Endothelial cell of umbilical vein (primary cell): ENCODE results near the gene MYT1. TPM values are rescaled to one million over a fixed set of nuclear protein-coding genes. Genes with fewer than 3 reads are reported as not detected.

Experiments
- BruUV-seq: library from RNA; stranded (reverse); fragments of 400-500 nt; replicated peaks from 2 replicates; lab custom pipeline; 2021; lab: Mats Ljungman, UMichigan
- CTCF ChIA-PET: fragments of 300-600, 350-600 bp; sonication (Branson Sonifier 250); formaldehyde crosslinking; loops from one replicate; lab custom pipeline; 2021; ENCODE audit warnings: antibody characterized with exemption, inconsistent platforms; lab: Charles Lee
- POLR2A ChIA-PET: fragments of 300-600, 350-600 bp; sonication (Branson Sonifier 250); formaldehyde crosslinking; loops from one replicate; lab custom pipeline; 2021; ENCODE audit warnings: antibody characterized with exemption, inconsistent platforms; lab: Charles Lee
- DNase-seq: peaks from one replicate; pipeline ENCODE4 v3.0.0-alpha.2; 2011; ENCODE audit warnings: low read depth, low spot score
- FAIRE-seq: peaks from 2 replicates; lab custom pipeline; 2011; peaks lifted over from hg19 to GRCh38; lab: Jason Lieb, UNC
- H2AFZ ChIP-seq: 2 replicates; pipeline ENCODE4 v1.6.0; 2012; ENCODE audit warnings: low read depth, low read length, control low read depth, inconsistent platforms
- H3K27ac ChIP-seq: 2 replicates; pipeline ENCODE4 v1.5.1; 2011; ENCODE audit warnings: low read depth, mild to moderate bottlenecking, control low read depth, low read length, moderate library complexity; ENCODE audit not compliant: insufficient read depth
- H3K27me3 ChIP-seq, 2 experiments: 2 replicates each; pipeline versions ENCODE4 v1.6.0 to v1.6.1; 2011; ENCODE audit warnings: low read length in 2 of 2, mixed read lengths in 1 of 2; ENCODE audit not compliant: control insufficient read depth in 2 of 2, insufficient read depth in 2 of 2
- H3K36me3 ChIP-seq, 2 experiments: 2 replicates in 1 of 2; 3 replicates in 1 of 2; pipeline ENCODE4 v1.5.1; 2011; ENCODE audit warnings: low read length in 2 of 2, mild to moderate bottlenecking in 1 of 2, moderate library complexity in 1 of 2; ENCODE audit not compliant: control insufficient read depth in 2 of 2, insufficient read depth in 2 of 2; ENCODE audit errors: extremely low read depth in 1 of 2
- H3K4me1 ChIP-seq: 3 replicates; pipeline ENCODE4 v1.5.1; 2011; ENCODE audit warnings: mild to moderate bottlenecking, low read length; ENCODE audit not compliant: control insufficient read depth, insufficient read depth; ENCODE audit errors: extremely low read depth
- H3K4me2 ChIP-seq: 2 replicates; pipeline ENCODE4 v1.6.1; 2011; ENCODE audit warnings: low read length, control low read depth, mixed read lengths; ENCODE audit not compliant: insufficient read depth
- H3K4me3 ChIP-seq, 3 experiments: fragments of 200-600 bp in 1 of 3; sonication (generic), shearing (Covaris generic) in 1 of 3; replicated peaks in 1 of 3; 2 replicates each; pipeline ENCODE4 v1.5.1; 2011 to 2016; ENCODE audit warnings: control low read depth in 3 of 3, low read length in 3 of 3, mild to moderate bottlenecking in 2 of 3, inconsistent platforms in 1 of 3, low read depth in 1 of 3, moderate library complexity in 1 of 3; ENCODE audit not compliant: insufficient read depth in 1 of 3
- H3K79me2 ChIP-seq: 2 replicates; pipeline ENCODE4 v1.6.0; 2012; ENCODE audit warnings: low read length, inconsistent platforms; ENCODE audit not compliant: control insufficient read depth, insufficient read depth
- H3K9ac ChIP-seq: replicated peaks from 2 replicates; pipeline ENCODE3; 2011; ENCODE audit warnings: low read length, control low read depth; ENCODE audit not compliant: insufficient read depth; ENCODE audit errors: extremely low read depth
- H3K9me1 ChIP-seq: replicated peaks from 3 replicates; pipeline ENCODE4 v1.6.0; 2011; ENCODE audit warnings: mild to moderate bottlenecking, low read length; ENCODE audit not compliant: control insufficient read depth, insufficient read depth; ENCODE audit errors: extremely low read depth
- H3K9me3 ChIP-seq: replicated peaks from 2 replicates; pipeline ENCODE4 v1.5.1; 2012; ENCODE audit warnings: low read length, inconsistent platforms; ENCODE audit not compliant: control insufficient read depth, insufficient read depth
- H4K20me1 ChIP-seq: replicated peaks from 2 replicates; pipeline ENCODE3; 2011; ENCODE audit warnings: mild to moderate bottlenecking, low read length; ENCODE audit not compliant: control insufficient read depth, insufficient read depth; ENCODE audit errors: extremely low read depth
- CTCF ChIP-seq, 2 donors: IDR thresholded peaks; 1 replicate in 1 of 2; 2 replicates in 1 of 2; pipeline ENCODE4 v1.5.1; 2011; ENCODE audit warnings: low read length in 2 of 2, mild to moderate bottlenecking in 2 of 2, moderate library complexity in 2 of 2, control low read depth in 1 of 2, inconsistent platforms in 1 of 2, low read depth in 1 of 2; ENCODE audit not compliant: insufficient read depth in 1 of 2; ENCODE audit errors: extremely low read depth in 1 of 2
- EZH2 ChIP-seq: IDR thresholded peaks from 2 replicates; pipeline ENCODE4 v1.6.1; 2012; ENCODE audit warnings: borderline replicate concordance, low read depth, mild to moderate bottlenecking, moderate library complexity, low read length, inconsistent platforms; ENCODE audit not compliant: severe bottlenecking
- FOS ChIP-seq: IDR thresholded peaks from 2 replicates; pipeline ENCODE4 v1.6.1; 2011; ENCODE audit warnings: mild to moderate bottlenecking, low read length, moderate library complexity, borderline replicate concordance; ENCODE audit not compliant: insufficient read depth
- GATA2 ChIP-seq: IDR thresholded peaks from 2 replicates; pipeline ENCODE4 v1.7.0; 2011; ENCODE audit warnings: low read depth, mild to moderate bottlenecking, moderate library complexity, mixed read lengths, low read length; ENCODE audit not compliant: insufficient read length, insufficient read depth
- JUN ChIP-seq: IDR thresholded peaks from 2 replicates; pipeline ENCODE4 v1.6.1; 2011; ENCODE audit warnings: borderline replicate concordance, low read depth; ENCODE audit not compliant: insufficient read length, insufficient read depth
- MYC ChIP-seq: IDR thresholded peaks from one replicate; pipeline ENCODE4 v1.6.1; 2011; ENCODE audit warnings: mild to moderate bottlenecking, low read depth, low read length
- POLR2A ChIP-seq: IDR thresholded peaks from 2 replicates; pipeline ENCODE4 v1.6.1; 2012; ENCODE audit warnings: low read depth, mild to moderate bottlenecking, control low read depth, low read length
- POLR2AphosphoS5 ChIP-seq: IDR thresholded peaks from 2 replicates; pipeline ENCODE4 v1.6.1; 2012; ENCODE audit warnings: low read depth, mild to moderate bottlenecking, control low read depth, low read length, moderate library complexity; ENCODE audit not compliant: insufficient read depth
- dilution Hi-C: fragments of 300-500 bp; cut with MboI; formaldehyde crosslinking; loops from one replicate; pipeline ENCODE4 v1.15.0; 2019; ENCODE audit warnings: low sequenced_read_pairs; ENCODE audit not compliant: extremely low pct_ligation_motif_present
- intact Hi-C: fragments of 100-400 bp; cut with micrococcal nuclease; formaldehyde crosslinking; loops from one replicate; pipeline ENCODE4 v1.10.0; 2022
- polyA plus RNA-seq, 4 experiments: library from polyadenylated mRNA; depleted of rRNA in 3 of 4; stranded (reverse) in 3 of 4; unstranded in 1 of 4; fragments of >200 nt; gene quantifications; 2 replicates each; pipeline versions ENCODE4 v1.2.1 to v1.2.3, GENCODE V29; 2011 to 2012; ENCODE audit warnings: missing spikeins in 1 of 4
- total RNA-seq: library from RNA; stranded (reverse); gene quantifications from 2 replicates; pipeline ENCODE4 v1.2.3, GENCODE V29; 2021

The MYT1 gene
- total and polyA plus RNA-seq, 2 donors (not counting 3 experiments of a cell fraction or from before 2014, with no cell fraction given) = not detected

GRCh38 chr20:64278317-64278681, 114.0 kb downstream of the MYT1 start:
- Histone ChIP-seq H3K36me3 (peaks cover 0 to under 1% of the 10 kb centered on the region in 2 experiments), H3K4me3 (no peak overlapping the region), H3K27me3 (no peaks in the 10 kb centered on the region), H3K9ac (no peak overlapping the region), H3K27ac (no peak overlapping the region), H3K4me1 (no peaks in the 10 kb centered on the region), H3K4me2 (no peak overlapping the region), H2AFZ (no peak overlapping the region), H3K9me3 (no peaks in the 10 kb centered on the region), H3K9me1 (no peaks in the 10 kb centered on the region), H4K20me1 (no peaks in the 10 kb centered on the region), H3K79me2 (no peaks in the 10 kb centered on the region)
- dilution Hi-C loops (no loop called here), intact Hi-C loops (no loop called here)
- DNase-seq (no peak), FAIRE-seq (no peak)
- TF ChIP-seq POLR2AphosphoS5 = no peak
- TF ChIP-seq JUN = no peak
- TF ChIP-seq CTCF (IDR thresholded peaks at IDR 0.05; ENCODE audit: extremely low read depth in 1 of 2, insufficient read depth in 1 of 2, low read depth in 1 of 2, low read length in 2 of 2) = no peak
- no peak for TF ChIP-seq EZH2
- TF ChIP-seq POLR2A = no peak
- CTCF ChIA-PET = interaction anchor here (1.3 kb wide), 1 partner anchor 20 kb away, joined by 3 read pairs; no protein-coding TSS in a partner anchor
- BruUV-seq = no TSS peak
- POLR2A ChIA-PET = no interaction called here

- DNase-seq = no peak
- Histone ChIP-seq H3K9ac (no peak overlapping the region), H3K79me2 (no peaks in the 10 kb centered on the region), H3K4me3 (no peak overlapping the region), H3K9me3 (no peaks in the 10 kb centered on the region), H3K4me2 (no peak overlapping the region), H2AFZ (no peak overlapping the region), H3K9me1 (no peaks in the 10 kb centered on the region), H3K4me1 (no peaks in the 10 kb centered on the region), H3K27ac (no peak overlapping the region), H4K20me1 (no peaks in the 10 kb centered on the region), H3K27me3 (no peaks in the 10 kb centered on the region), H3K36me3 (no peaks in the 10 kb centered on the region)
- TF ChIP-seq GATA2 (no peak), POLR2A (no peak), MYC (no peak), FOS (no peak)
- intact Hi-C loops (no loop called here), dilution Hi-C loops (no loop called here)
- ChIA-PET POLR2A (no interaction called here), CTCF (no interaction called here)
- no TSS peak for BruUV-seq
- no peak for FAIRE-seq
Measured at GRCh38 chr20:64279826-64280459, 115.7 kb downstream of the MYT1 start.
